Prostate gland (tissue), 2 donors: Measurements from ENCODE around the gene AGAP4. TPM values are rescaled to one million over a fixed set of nuclear protein-coding genes. Genes with fewer than 3 reads are reported as not detected.
"Not testable (repeated sequence)": the region's sequence is repeated elsewhere in the genome, so short reads cannot be mapped to it uniquely, and the experiment has no call there.

Experiments
- DNase-seq: peaks from one replicate; pipeline ENCODE4 v3.0.0-alpha.2; 2019; ENCODE audit warnings: low spot score
- H3K27ac ChIP-seq, 2 donors: fragments of 200-600 bp; sonication (generic); 2 replicates each; pipeline ENCODE4 v1.5.1; 2017 to 2019
- H3K27me3 ChIP-seq: fragments of 200-600 bp; sonication (generic); replicated peaks from 2 replicates; pipeline ENCODE4 v1.5.1; 2019; ENCODE audit not compliant: insufficient read depth
- H3K36me3 ChIP-seq, 2 donors: fragments of 200-600 bp; sonication (generic); 1 replicate in 1 of 2; 2 replicates in 1 of 2; pipeline versions ENCODE4 v1.5.1 to v1.8.1; 2017 to 2019
- H3K4me1 ChIP-seq: fragments of 200-600 bp; sonication (generic); replicated peaks from 2 replicates; pipeline ENCODE4 v1.5.1; 2019
- H3K4me3 ChIP-seq, 2 donors: fragments of 200-600 bp; sonication (generic); 2 replicates each; pipeline ENCODE4 v1.5.1; 2017 to 2019
- H3K9me3 ChIP-seq: fragments of 200-600 bp; sonication (generic); 2 replicates; pipeline ENCODE4 v1.5.1; 2017
- CTCF ChIP-seq, 4 experiments: fragments of 200-600 bp in 2 of 4; fragments of 450-650 bp in 2 of 4; sonication (generic) in 2 of 4; IDR thresholded peaks; 1 replicate in 3 of 4; 2 replicates in 1 of 4; pipeline ENCODE4 v1.5.1; 2016 to 2019; ENCODE audit warnings: antibody characterized with exemption in 4 of 4, mild to moderate bottlenecking in 2 of 4, moderate library complexity in 2 of 4
- POLR2A ChIP-seq: fragments of 450-650 bp; IDR thresholded peaks from one replicate; pipeline ENCODE4 v1.6.1; 2016; ENCODE audit warnings: antibody characterized with exemption, mild to moderate bottlenecking
- WGBS: methylation state at CpG from one replicate; pipeline ENCODE4 v1.1.5; 2018; 5-methylcytosine and 5-hydroxymethylcytosine counted together
- intact Hi-C: fragments of 100-400 bp; cut with DNase I; formaldehyde crosslinking; loops from one replicate; pipeline ENCODE4 v1.14.2; 2022
- small RNA-seq, 2 donors: library from RNA; depleted of rRNA; stranded (forward); fragments of <200 nt; gene quantifications; one replicate each; pipeline ENCODE3, GENCODE V24; 2016
- total RNA-seq, 2 donors: library from RNA; depleted of rRNA; stranded (reverse); fragments of >200 nt; gene quantifications; one replicate each; pipeline ENCODE4 v1.1.0, GENCODE V29; 2016

AGAP4 gene
- total RNA-seq, 2 donors from 2014 or later, result 15.1 to 44.3 TPM

GRCh38 chr10:45809837-45810236, 37.5 kb downstream of the AGAP4 start:
- no peaks in the 10 kb centered on the region for H3K36me3 ChIP-seq
- WGBS, result 45% methylated on average over 4 of the region's 4 CpGs
- H3K27ac ChIP-seq, result no peak overlapping the region
- DNase-seq, result no peak
- no peaks in the 10 kb centered on the region for H3K9me3 ChIP-seq
- TF ChIP-seq CTCF (IDR thresholded peaks at IDR 0.05) (peak in 2 of 4 experiments; percentile 12 to 40), POLR2A (no peak)
- no peaks in the 10 kb centered on the region for H3K27me3 ChIP-seq
- intact Hi-C loops, result no loop called here
- no peaks in the 10 kb centered on the region for H3K4me1 ChIP-seq
- no peak overlapping the region for H3K4me3 ChIP-seq

DNA sequence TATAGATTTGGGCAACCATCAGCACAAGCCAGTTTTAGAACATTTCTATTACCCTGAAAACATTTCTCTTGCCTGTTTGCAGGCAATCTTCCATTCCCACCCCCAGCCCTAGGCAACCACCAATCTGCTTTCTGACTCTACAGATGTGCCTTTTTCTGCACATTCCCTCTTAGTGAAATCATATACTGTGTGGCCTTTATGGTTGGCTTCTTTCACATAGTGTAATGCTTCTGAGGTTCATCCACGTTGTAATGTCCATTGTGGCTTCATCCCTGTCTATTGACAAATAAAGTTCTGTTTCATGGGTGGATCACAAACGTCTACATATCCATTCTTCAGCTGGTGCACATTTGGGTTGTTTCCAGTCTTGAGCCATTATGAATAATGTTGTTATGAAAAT, 42.3 kb downstream of the AGAP4 start:
- H3K27me3 ChIP-seq, H3K36me3 ChIP-seq, DNase-seq, H3K9me3 ChIP-seq, H3K4me1 ChIP-seq, H3K27ac ChIP-seq, H3K4me3 ChIP-seq, intact Hi-C loops: not testable (repeated sequence)
- 72% methylated on average over 2 of the region's 2 CpGs for WGBS

GRCh38 chr10:45803060-45804010, 44.0 kb downstream of the AGAP4 start:
- H3K9me3 ChIP-seq, H3K4me3 ChIP-seq, H3K4me1 ChIP-seq, H3K27me3 ChIP-seq, H3K27ac ChIP-seq, H3K36me3 ChIP-seq, intact Hi-C loops: not testable (repeated sequence)
- 66% methylated on average over 13 of the region's 13 CpGs for WGBS
- peak; percentile 5 for DNase-seq

DNA sequence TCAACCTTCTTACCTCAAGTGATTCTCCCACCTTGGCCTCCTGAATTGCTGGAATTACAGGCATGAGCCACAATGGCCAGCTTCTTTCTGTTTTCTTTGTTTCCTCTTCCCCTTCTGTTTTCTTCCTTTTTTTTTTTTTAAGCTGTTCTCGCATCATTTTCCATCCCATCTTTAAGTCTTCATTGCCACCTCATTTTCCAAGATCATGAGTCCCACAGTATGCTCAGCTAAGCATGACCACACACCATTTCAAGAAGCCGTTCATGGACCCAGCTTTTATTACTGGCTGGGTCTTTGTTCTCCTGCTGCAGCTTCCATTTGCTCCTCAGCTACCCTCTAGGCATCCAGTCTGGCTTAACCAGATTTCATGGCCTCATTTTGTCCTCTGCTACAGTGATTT, 52.5 kb downstream of the AGAP4 start:
- H3K9me3 ChIP-seq, intact Hi-C loops, H3K27me3 ChIP-seq, H3K4me1 ChIP-seq, H3K36me3 ChIP-seq, DNase-seq, H3K27ac ChIP-seq, H3K4me3 ChIP-seq: not testable (repeated sequence)
- 72% methylated on average over 2 of the region's 2 CpGs for WGBS

- WGBS, result 84% methylated on average over 5 of the region's 6 CpGs
- DNase-seq, result not testable (repeated sequence)
Observed at GRCh38 chr10:45790694-45791426, 56.4 kb downstream of the AGAP4 start.

GRCh38 chr10:45789991-45790390, 57.3 kb downstream of the AGAP4 start:
- DNase-seq, H3K27me3 ChIP-seq, H3K4me3 ChIP-seq, H3K9me3 ChIP-seq, intact Hi-C loops, H3K4me1 ChIP-seq, H3K27ac ChIP-seq, H3K36me3 ChIP-seq: not testable (repeated sequence)
- 96% methylated on average over 8 of the region's 8 CpGs for WGBS

More at GRCh38 chr10:45790694-45791426, 56.4 kb downstream of the AGAP4 start:
- H3K27me3 ChIP-seq, H3K36me3 ChIP-seq, H3K9me3 ChIP-seq, H3K4me3 ChIP-seq, intact Hi-C loops, H3K4me1 ChIP-seq, H3K27ac ChIP-seq: not testable (repeated sequence)

GRCh38 chr10:45787212-45787741, 60.0 kb downstream of the AGAP4 start:
- WGBS, result 52% methylated on average over 2 of the region's 5 CpGs
- H3K36me3 ChIP-seq, intact Hi-C loops, DNase-seq, H3K4me3 ChIP-seq, H3K9me3 ChIP-seq, H3K4me1 ChIP-seq, H3K27ac ChIP-seq, H3K27me3 ChIP-seq: not testable (repeated sequence)

DNA sequence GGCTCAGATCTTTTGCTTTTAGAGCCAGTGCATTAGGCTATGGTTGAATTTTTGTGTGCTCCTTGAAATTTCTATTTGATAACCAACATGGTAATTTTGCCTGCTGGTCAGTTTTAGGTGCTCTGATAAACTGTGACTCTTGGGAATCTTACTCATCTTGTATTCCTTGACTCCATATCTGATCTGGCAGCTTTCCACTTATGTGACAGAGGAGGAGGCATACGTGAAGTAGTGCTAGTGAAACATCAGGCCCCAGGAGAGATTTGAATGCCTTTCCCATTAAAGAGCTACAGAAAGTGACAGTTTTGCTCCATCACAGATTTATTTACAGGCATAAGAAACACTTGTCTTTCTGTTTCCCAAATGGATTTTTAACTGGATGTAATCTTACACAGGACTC, 61.1 kb downstream of the AGAP4 start:
- no CpG with 5 or more reads among the region's 1 CpG for WGBS
- H3K27ac ChIP-seq, H3K4me1 ChIP-seq, H3K36me3 ChIP-seq, H3K9me3 ChIP-seq, H3K27me3 ChIP-seq, H3K4me3 ChIP-seq, intact Hi-C loops, DNase-seq: not testable (repeated sequence)

Small RNAs within 50 kb of the gene (small RNA-seq; reads per million reads assigned to genes)
- gene AC012044.1, result 0 reads per million in 2 donors
- gene RNA5SP310, result 0 reads per million in 2 donors

Other genes starting within 250 kb of the AGAP4 start
- gene ZFAND4, start 174.7 kb downstream of the AGAP4 start, total RNA-seq, result 10 to 100 TPM; 31.4 to 36.9 TPM
- gene WASHC2C, start 120.2 kb downstream of the AGAP4 start, total RNA-seq, result 10 to 100 TPM; 36.8 to 37.3 TPM
- 10 to 100 TPM; 60.8 to 93.5 TPM for gene TIMM23, start 125.0 kb upstream of the AGAP4 start, total RNA-seq
- 100 to 1,000 TPM; 131 to 434 TPM for gene NCOA4, start 183.1 kb upstream of the AGAP4 start, total RNA-seq
- 1,000 to 10,000 TPM; 1,381 to 2,749 TPM for gene MSMB, start 198.8 kb upstream of the AGAP4 start, total RNA-seq